Smooth muscle cell of the coronary artery (primary cell): ENCODE results near the gene FPR2. TPM values are rescaled to one million over a fixed set of nuclear protein-coding genes. Genes with fewer than 3 reads are reported as not detected.

Experiments used
- total RNA-seq: library from RNA; depleted of rRNA; stranded (reverse); fragments of >200 nt; gene quantifications from 2 replicates; pipeline ENCODE4 v1.2.3, GENCODE V29; 2014; ENCODE audit warnings: low replicate concordance

FPR2 gene
- total RNA-seq = not detected in 2 replicates

GRCh38 chr19:51760697-51761356 lies at the start of gene FPR2:
Gene FPR2, plus strand, starts transcription at chr19:51761180. Its CDS starts 7,479 bp downstream, at chr19:51768659.

GRCh38 chr19:51751655-51752054 lies 9.3 kb upstream of the FPR2 start, which contains the start of gene FPR1:
Gene FPR1, minus strand, starts transcription at chr19:51751878. Its CDS starts 4,884 bp downstream, at chr19:51746994.

GRCh38 chr19:51794885-51795490 lies 34.0 kb downstream of the FPR2 start, which contains the start of gene FPR3:
Gene FPR3, plus strand, starts transcription at chr19:51795157. Its CDS starts 28,592 bp downstream, at chr19:51823749.

Other genes starting within 250 kb of the FPR2 start
- gene SIGLEC6, start 229.5 kb upstream of the FPR2 start, total RNA-seq = not detected in 2 replicates
- 2.1 and 11.2 TPM in 2 replicates for gene ZNF175, start 189.9 kb upstream of the FPR2 start, total RNA-seq
- not detected in 2 replicates for gene SIGLEC5, start 130.8 kb upstream of the FPR2 start, total RNA-seq
- not detected in 2 replicates for gene SIGLEC14, start 114.4 kb upstream of the FPR2 start, total RNA-seq
- gene SPACA6, start 67.8 kb upstream of the FPR2 start, total RNA-seq = 8.5 and 12.8 TPM in 2 replicates
- 0.08 and 0.23 TPM in 2 replicates for gene HAS1, start 37.2 kb upstream of the FPR2 start, total RNA-seq
- gene FPR1, start 9.3 kb upstream of the FPR2 start, total RNA-seq = 0.47 TPM in 1 of 2 replicates, not detected in the other
- 0.23 TPM in 1 of 2 replicates, not detected in the other for gene FPR3, start 34.0 kb downstream of the FPR2 start, total RNA-seq
- 7.1 and 8.7 TPM in 2 replicates for gene ZNF577, start 126.8 kb downstream of the FPR2 start, total RNA-seq
- 4.9 and 8.1 TPM in 2 replicates for gene ZNF649, start 143.8 kb downstream of the FPR2 start, total RNA-seq
- 5.6 and 8.1 TPM in 2 replicates for gene ZNF613, start 166.3 kb downstream of the FPR2 start, total RNA-seq
- 8.0 and 14.3 TPM in 2 replicates for gene ZNF350, start 225.7 kb downstream of the FPR2 start, total RNA-seq
- gene ZNF615, start 247.0 kb downstream of the FPR2 start, total RNA-seq = 10.7 and 17.6 TPM in 2 replicates